Endodermal cell (in vitro differentiated cells): Measurements from ENCODE around the gene ENTPD1. TPM values are rescaled to one million over a fixed set of nuclear protein-coding genes. Genes with fewer than 3 reads are reported as not detected.

Experiments used
- DNase-seq: peaks from one replicate; pipeline ENCODE4 v3.0.0-alpha.2; 2017
- H3K27ac ChIP-seq: 2 replicates; pipeline ENCODE4 v1.5.1; 2013; ENCODE audit warnings: mild to moderate bottlenecking, low read depth, low read length, moderate library complexity
- H3K27me3 ChIP-seq: 2 replicates; pipeline ENCODE4 v1.6.1; 2013; ENCODE audit warnings: mild to moderate bottlenecking, low read length, moderate library complexity; ENCODE audit not compliant: insufficient read depth, control insufficient read depth, poor library complexity, severe bottlenecking
- H3K36me3 ChIP-seq: 2 replicates; pipeline ENCODE4 v1.7.0; 2013; ENCODE audit warnings: mild to moderate bottlenecking, low read length, moderate library complexity; ENCODE audit not compliant: control insufficient read depth, insufficient read depth
- H3K4me1 ChIP-seq: one replicate; pipeline ENCODE4 v1.7.0; 2013; ENCODE audit warnings: low read length; ENCODE audit not compliant: control insufficient read depth, insufficient read depth
- H3K4me3 ChIP-seq: 2 replicates; pipeline ENCODE4 v1.5.1; 2013; ENCODE audit warnings: mild to moderate bottlenecking, low read length, moderate library complexity
- H3K9ac ChIP-seq: 2 replicates; pipeline ENCODE4 v1.6.1; 2013; ENCODE audit warnings: mild to moderate bottlenecking, low read length, moderate library complexity; ENCODE audit not compliant: poor library complexity, severe bottlenecking; ENCODE audit errors: extremely low read depth
- H3K9me3 ChIP-seq: 2 replicates; pipeline ENCODE4 v1.6.1; 2013; ENCODE audit warnings: mild to moderate bottlenecking, low read length, moderate library complexity; ENCODE audit not compliant: control insufficient read depth
- H3K27ac Mint-ChIP-seq: 2 replicates; pipeline ENCODE4 v1.8.0; 2020; ENCODE audit warnings: mixed read lengths
- H3K27me3 Mint-ChIP-seq: 2 replicates; pipeline ENCODE4 v1.8.0; 2021; ENCODE audit warnings: mild to moderate bottlenecking, mixed read lengths; ENCODE audit not compliant: insufficient read depth
- H3K36me3 Mint-ChIP-seq: 2 replicates; pipeline ENCODE4 v1.8.0; 2020; ENCODE audit warnings: low read depth, mixed read lengths
- H3K4me1 Mint-ChIP-seq: 2 replicates; pipeline ENCODE4 v1.8.0; 2020; ENCODE audit warnings: mixed read lengths
- H3K4me3 Mint-ChIP-seq: 2 replicates; pipeline ENCODE4 v1.8.0; 2020; ENCODE audit warnings: mild to moderate bottlenecking, moderate library complexity, mixed read lengths
- H3K9me3 Mint-ChIP-seq: 2 replicates; pipeline ENCODE4 v1.8.0; 2020; ENCODE audit warnings: mild to moderate bottlenecking, mixed read lengths
- WGBS, 2 experiments: methylation state at CpG; one replicate each; pipeline versions ENCODE4 v1.1.5 to v1.1.7; 2013; ENCODE audit warnings: missing lambda C conversion rate in 2 of 2, mixed read lengths in 1 of 2; ENCODE audit not compliant: insufficient coverage in 1 of 2, insufficient read length in 1 of 2; 5-methylcytosine and 5-hydroxymethylcytosine counted together
- total RNA-seq, 2 donors: library from RNA; stranded (reverse); fragmentation: NEBNext Ultra II Directional in 1 of 2; extraction: Animal tissue kit (Norgen Biotek cat#: 25700) in 1 of 2; gene quantifications; 2 replicates in 1 of 2; 3 replicates in 1 of 2; pipeline ENCODE4 v1.2.1, GENCODE V29; 2021
- TF ChIP-seq, protein P1 (sequence below): fragments of 200-600 bp; sonication (generic); conservative IDR thresholded peaks from 2 replicates; pipeline ENCODE4 v1.5.0; 2021; ENCODE audit warnings: antibody characterized with exemption, mild to moderate bottlenecking

ENTPD1 gene
- total RNA-seq, 2 donors from 2014 or later = 3.9 TPM

DNA sequence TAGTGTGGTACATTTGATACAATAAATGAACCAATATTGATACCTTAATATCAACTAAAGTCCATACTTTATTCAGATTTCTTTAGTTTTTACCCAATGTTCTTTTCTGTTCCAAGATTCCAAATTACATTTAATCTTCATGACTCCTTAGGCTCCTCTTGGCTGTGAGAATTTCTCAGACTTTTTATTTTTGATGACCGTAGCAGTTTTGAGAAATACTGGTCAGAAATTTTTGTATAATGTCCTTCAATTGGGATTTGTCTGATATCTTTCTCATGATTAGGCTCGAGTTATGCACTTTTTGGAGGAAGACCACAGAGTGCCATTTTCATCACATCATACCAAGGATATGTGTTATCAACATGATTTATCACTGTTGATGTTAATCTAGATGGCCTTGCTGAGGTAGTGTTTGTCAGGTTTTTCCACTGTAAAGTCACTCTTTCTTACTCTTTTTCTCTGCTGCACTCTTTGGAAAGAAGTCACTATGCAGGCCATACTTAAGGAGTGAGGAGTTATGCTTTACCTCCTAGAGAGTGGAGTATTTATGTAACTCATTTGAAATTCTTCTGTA lies 12.9 kb upstream of the ENTPD1 start:
- Mint-ChIP-seq H3K4me3 (no peak overlapping the region), H3K27me3 (no peaks in the 10 kb centered on the region), H3K36me3 (no peaks in the 10 kb centered on the region), H3K4me1 (peaks cover 9% of the 10 kb centered on the region), H3K9me3 (no peaks in the 10 kb centered on the region), H3K27ac (no peak overlapping the region)
- Histone ChIP-seq H3K9ac (no peak overlapping the region), H3K9me3 (no peaks in the 10 kb centered on the region), H3K36me3 (no peaks in the 10 kb centered on the region), H3K4me1 (no peaks in the 10 kb centered on the region), H3K27me3 (no peaks in the 10 kb centered on the region), H3K27ac (no peak overlapping the region), H3K4me3 (no peak overlapping the region)
- WGBS, 2 experiments = 80 to 91% methylated on average over 1 to 2 of the region's 2 CpGs
- DNase-seq = no peak
- TF ChIP-seq, protein P1, sequence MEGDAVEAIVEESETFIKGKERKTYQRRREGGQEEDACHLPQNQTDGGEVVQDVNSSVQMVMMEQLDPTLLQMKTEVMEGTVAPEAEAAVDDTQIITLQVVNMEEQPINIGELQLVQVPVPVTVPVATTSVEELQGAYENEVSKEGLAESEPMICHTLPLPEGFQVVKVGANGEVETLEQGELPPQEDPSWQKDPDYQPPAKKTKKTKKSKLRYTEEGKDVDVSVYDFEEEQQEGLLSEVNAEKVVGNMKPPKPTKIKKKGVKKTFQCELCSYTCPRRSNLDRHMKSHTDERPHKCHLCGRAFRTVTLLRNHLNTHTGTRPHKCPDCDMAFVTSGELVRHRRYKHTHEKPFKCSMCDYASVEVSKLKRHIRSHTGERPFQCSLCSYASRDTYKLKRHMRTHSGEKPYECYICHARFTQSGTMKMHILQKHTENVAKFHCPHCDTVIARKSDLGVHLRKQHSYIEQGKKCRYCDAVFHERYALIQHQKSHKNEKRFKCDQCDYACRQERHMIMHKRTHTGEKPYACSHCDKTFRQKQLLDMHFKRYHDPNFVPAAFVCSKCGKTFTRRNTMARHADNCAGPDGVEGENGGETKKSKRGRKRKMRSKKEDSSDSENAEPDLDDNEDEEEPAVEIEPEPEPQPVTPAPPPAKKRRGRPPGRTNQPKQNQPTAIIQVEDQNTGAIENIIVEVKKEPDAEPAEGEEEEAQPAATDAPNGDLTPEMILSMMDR = no peak

DNA sequence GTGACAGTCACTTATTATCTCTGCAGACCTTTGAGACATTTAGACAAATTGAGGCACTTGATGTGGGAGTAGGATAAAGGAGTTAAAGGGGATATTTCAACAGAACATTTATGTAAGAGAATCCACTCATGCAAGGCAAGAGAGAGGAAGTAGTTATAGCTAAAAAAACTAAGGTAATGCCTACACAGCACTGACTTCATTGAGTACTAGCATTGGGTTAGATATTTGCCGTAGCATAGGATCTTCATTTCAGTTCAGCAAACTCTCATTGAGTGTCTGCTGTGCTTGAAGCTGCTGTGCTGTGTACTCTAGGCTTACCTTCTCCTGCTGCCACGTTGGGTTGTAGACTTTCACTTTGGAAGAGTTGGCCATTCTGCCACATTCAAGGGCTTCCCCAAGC lies 10.5 kb upstream of the ENTPD1 start:
- Mint-ChIP-seq H3K27me3 (no peaks in the 10 kb centered on the region), H3K9me3 (no peaks in the 10 kb centered on the region), H3K4me3 (no peak overlapping the region), H3K36me3 (no peaks in the 10 kb centered on the region), H3K4me1 (peaks cover 9% of the 10 kb centered on the region), H3K27ac (no peak overlapping the region)
- no peak overlapping the region for H3K27ac ChIP-seq
- DNase-seq = no peak
- H3K36me3 ChIP-seq = no peaks in the 10 kb centered on the region
- WGBS, 2 experiments = 88 to 100% methylated on average over 2 of the region's 2 CpGs
- no peaks in the 10 kb centered on the region for H3K9me3 ChIP-seq
- H3K27me3 ChIP-seq = no peaks in the 10 kb centered on the region
- TF ChIP-seq, protein P1 = no peak
- no peaks in the 10 kb centered on the region for H3K4me1 ChIP-seq
- no peak overlapping the region for H3K9ac ChIP-seq
- H3K4me3 ChIP-seq = no peak overlapping the region

DNA sequence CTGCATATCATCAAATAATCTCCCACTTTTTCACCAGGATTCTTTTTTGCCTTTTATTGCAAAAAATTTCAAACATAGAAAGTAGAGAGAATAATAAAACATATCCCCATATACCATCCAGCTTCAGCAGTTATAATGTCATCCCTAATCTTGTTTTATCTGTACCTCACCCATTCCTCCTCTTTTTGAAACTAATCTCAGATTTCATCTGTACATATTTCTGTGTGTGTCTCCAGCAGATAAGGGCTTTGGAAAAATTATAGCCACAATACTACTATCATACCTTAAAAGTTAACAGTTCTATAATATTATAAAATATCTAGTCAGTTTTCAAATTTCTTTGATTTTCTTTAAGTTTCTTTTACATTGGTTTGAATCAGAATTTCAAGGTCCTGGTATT lies 7.6 kb upstream of the ENTPD1 start:
- no peaks in the 10 kb centered on the region for H3K9me3 Mint-ChIP-seq
- H3K36me3 ChIP-seq = no peaks in the 10 kb centered on the region
- no peaks in the 10 kb centered on the region for H3K4me1 Mint-ChIP-seq
- DNase-seq = no peak
- H3K27me3 Mint-ChIP-seq = no peaks in the 10 kb centered on the region
- no peak overlapping the region for H3K27ac ChIP-seq
- H3K4me3 Mint-ChIP-seq = no peak overlapping the region
- TF ChIP-seq, protein P1 = no peak
- H3K36me3 Mint-ChIP-seq = no peaks in the 10 kb centered on the region
- H3K4me1 ChIP-seq = no peaks in the 10 kb centered on the region
- no peaks in the 10 kb centered on the region for H3K27me3 ChIP-seq
- H3K27ac Mint-ChIP-seq = no peak overlapping the region
- no peak overlapping the region for H3K9ac ChIP-seq
- no peak overlapping the region for H3K4me3 ChIP-seq
- H3K9me3 ChIP-seq = no peaks in the 10 kb centered on the region
